ENCODE results near the gene DOCK11. TPM values are rescaled to one million over a fixed set of nuclear protein-coding genes. Genes with fewer than 3 reads are reported as not detected.

Gene DOCK11
- total RNA-seq, 1 experiment from 2014 or later, result 13.1 TPM

DNA sequence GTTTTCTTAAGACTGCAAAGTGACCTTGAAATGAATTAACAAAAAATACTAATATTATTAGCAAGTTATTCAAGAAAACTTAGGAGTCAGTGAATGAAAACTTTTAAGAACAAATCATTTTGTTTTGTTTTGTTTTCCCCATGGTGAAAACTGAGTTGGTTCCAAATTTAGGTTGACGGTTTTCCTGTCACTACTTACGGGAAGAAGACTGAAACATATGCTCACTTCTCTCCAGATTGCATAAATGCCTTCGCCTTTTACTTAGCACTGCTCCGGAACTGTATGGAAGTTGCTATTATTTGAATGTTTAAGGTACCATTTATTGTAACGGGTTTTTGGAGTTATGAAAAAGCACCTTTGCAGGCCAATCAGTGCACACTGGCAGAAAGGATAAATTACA lies 42.8 kb downstream of the DOCK11 start:
- DNase-seq (ENCODE audit: low spot score), result no peak
- ChIA-PET POLR2A (interaction anchor here (1.0 kb wide), 1 partner anchor 43 kb away, joined by 3 read pairs; no protein-coding TSS in a partner anchor), CTCF (no interaction called here)
- no peak for ATAC-seq
- H3K27ac Mint-ChIP-seq, result no peak overlapping the region
- H3K27me3 Mint-ChIP-seq (ENCODE audit: low read depth), result no peaks in the 10 kb centered on the region
- H3K4me3 Mint-ChIP-seq, result no peak overlapping the region
- H3K4me1 Mint-ChIP-seq, result peaks cover 43% of the 10 kb centered on the region
- no peaks in the 10 kb centered on the region for H3K36me3 Mint-ChIP-seq
- TF ChIP-seq ZNF416 (CRISPR knock-in tag; IDR thresholded peaks at IDR 0.05), result no peak
- TF ChIP-seq SP1 (CRISPR knock-in tag; conservative IDR thresholded peaks at IDR 0.05), result no peak
- TF ChIP-seq USF1 (CRISPR knock-in tag; IDR thresholded peaks at IDR 0.05), result no peak
- no peak for TF ChIP-seq TEAD1 (CRISPR knock-in tag; IDR thresholded peaks at IDR 0.05)
- TF ChIP-seq SMAD4 (CRISPR knock-in tag; IDR thresholded peaks at IDR 0.05), result no peak
- no peak for TF ChIP-seq ATF1 (CRISPR knock-in tag; IDR thresholded peaks at IDR 0.05)
- TF ChIP-seq, protein P1, sequence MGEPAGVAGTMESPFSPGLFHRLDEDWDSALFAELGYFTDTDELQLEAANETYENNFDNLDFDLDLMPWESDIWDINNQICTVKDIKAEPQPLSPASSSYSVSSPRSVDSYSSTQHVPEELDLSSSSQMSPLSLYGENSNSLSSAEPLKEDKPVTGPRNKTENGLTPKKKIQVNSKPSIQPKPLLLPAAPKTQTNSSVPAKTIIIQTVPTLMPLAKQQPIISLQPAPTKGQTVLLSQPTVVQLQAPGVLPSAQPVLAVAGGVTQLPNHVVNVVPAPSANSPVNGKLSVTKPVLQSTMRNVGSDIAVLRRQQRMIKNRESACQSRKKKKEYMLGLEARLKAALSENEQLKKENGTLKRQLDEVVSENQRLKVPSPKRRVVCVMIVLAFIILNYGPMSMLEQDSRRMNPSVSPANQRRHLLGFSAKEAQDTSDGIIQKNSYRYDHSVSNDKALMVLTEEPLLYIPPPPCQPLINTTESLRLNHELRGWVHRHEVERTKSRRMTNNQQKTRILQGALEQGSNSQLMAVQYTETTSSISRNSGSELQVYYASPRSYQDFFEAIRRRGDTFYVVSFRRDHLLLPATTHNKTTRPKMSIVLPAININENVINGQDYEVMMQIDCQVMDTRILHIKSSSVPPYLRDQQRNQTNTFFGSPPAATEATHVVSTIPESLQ (CRISPR knock-in tag; IDR thresholded peaks at IDR 0.05), result no peak
- TF ChIP-seq ZNF532 (CRISPR knock-in tag; IDR thresholded peaks at IDR 0.05; ENCODE audit: borderline replicate concordance), result no peak
- no peak for TF ChIP-seq MLX (CRISPR knock-in tag; IDR thresholded peaks at IDR 0.05)
- no peaks in the 10 kb centered on the region for H3K9me3 Mint-ChIP-seq

DNA sequence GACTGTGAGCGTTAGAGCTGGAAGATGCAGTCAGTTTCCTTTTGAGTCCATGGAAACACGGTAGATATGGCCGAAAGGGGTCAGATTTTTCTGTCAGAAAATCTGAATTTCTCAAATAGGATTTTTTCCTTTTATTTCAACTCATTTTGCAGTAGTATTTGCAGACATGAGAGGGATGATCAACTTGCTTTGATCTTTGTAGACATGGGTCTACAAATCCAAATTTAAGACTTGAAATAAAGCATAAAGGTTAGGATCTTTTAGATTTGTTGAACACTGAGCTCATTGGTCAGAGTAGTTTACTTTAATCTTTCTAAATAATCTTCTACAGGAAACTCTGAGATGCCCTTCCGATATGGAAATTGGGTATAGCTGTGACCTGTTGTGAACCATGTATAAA lies 44.7 kb downstream of the DOCK11 start:
- no peak overlapping the region for H3K27ac Mint-ChIP-seq
- ChIA-PET POLR2A (no interaction called here), CTCF (no interaction called here)
- H3K36me3 Mint-ChIP-seq, result no peaks in the 10 kb centered on the region
- H3K4me1 Mint-ChIP-seq, result peaks cover 23% of the 10 kb centered on the region
- H3K9me3 Mint-ChIP-seq, result no peaks in the 10 kb centered on the region
- no peak overlapping the region for H3K4me3 Mint-ChIP-seq
- ATAC-seq (no peak), DNase-seq (ENCODE audit: low spot score) (no peak)
- H3K27me3 Mint-ChIP-seq (ENCODE audit: low read depth), result no peaks in the 10 kb centered on the region
- TF ChIP-seq IRF1 (CRISPR knock-in tag; IDR thresholded peaks at IDR 0.05) (no peak), GABPB1 (CRISPR knock-in tag; IDR thresholded peaks at IDR 0.05) (no peak), NR3C1 (CRISPR knock-in tag; conservative IDR thresholded peaks at IDR 0.05; ENCODE audit: low read depth) (no peak), NR1H2 (CRISPR knock-in tag; IDR thresholded peaks at IDR 0.05) (no peak), ESRRA (CRISPR knock-in tag; IDR thresholded peaks at IDR 0.05; ENCODE audit: borderline replicate concordance) (no peak), GRHL2 (CRISPR knock-in tag; IDR thresholded peaks at IDR 0.05; ENCODE audit: insufficient replicate concordance, severe bottlenecking) (no peak), AR (CRISPR knock-in tag; IDR thresholded peaks at IDR 0.05) (no peak)
- TF ChIP-seq, protein P2, sequence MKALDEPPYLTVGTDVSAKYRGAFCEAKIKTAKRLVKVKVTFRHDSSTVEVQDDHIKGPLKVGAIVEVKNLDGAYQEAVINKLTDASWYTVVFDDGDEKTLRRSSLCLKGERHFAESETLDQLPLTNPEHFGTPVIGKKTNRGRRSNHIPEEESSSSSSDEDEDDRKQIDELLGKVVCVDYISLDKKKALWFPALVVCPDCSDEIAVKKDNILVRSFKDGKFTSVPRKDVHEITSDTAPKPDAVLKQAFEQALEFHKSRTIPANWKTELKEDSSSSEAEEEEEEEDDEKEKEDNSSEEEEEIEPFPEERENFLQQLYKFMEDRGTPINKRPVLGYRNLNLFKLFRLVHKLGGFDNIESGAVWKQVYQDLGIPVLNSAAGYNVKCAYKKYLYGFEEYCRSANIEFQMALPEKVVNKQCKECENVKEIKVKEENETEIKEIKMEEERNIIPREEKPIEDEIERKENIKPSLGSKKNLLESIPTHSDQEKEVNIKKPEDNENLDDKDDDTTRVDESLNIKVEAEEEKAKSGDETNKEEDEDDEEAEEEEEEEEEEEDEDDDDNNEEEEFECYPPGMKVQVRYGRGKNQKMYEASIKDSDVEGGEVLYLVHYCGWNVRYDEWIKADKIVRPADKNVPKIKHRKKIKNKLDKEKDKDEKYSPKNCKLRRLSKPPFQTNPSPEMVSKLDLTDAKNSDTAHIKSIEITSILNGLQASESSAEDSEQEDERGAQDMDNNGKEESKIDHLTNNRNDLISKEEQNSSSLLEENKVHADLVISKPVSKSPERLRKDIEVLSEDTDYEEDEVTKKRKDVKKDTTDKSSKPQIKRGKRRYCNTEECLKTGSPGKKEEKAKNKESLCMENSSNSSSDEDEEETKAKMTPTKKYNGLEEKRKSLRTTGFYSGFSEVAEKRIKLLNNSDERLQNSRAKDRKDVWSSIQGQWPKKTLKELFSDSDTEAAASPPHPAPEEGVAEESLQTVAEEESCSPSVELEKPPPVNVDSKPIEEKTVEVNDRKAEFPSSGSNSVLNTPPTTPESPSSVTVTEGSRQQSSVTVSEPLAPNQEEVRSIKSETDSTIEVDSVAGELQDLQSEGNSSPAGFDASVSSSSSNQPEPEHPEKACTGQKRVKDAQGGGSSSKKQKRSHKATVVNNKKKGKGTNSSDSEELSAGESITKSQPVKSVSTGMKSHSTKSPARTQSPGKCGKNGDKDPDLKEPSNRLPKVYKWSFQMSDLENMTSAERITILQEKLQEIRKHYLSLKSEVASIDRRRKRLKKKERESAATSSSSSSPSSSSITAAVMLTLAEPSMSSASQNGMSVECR (CRISPR knock-in tag; IDR thresholded peaks at IDR 0.05; ENCODE audit: borderline replicate concordance), result no peak
- TF ChIP-seq, protein P1 (CRISPR knock-in tag; IDR thresholded peaks at IDR 0.05), result no peak
